Heart left ventricle (tissue), 16 donors: Measurements from ENCODE around the gene CNTD1. TPM values are rescaled to one million over a fixed set of nuclear protein-coding genes. Genes with fewer than 3 reads are reported as not detected.

Experiments used
- ATAC-seq, 4 donors: fragments of 200-7000 bp; cut with Tn5 transposase; one replicate each; pipeline ENCODE4 v1.9.1; 2020 to 2022; ENCODE audit warnings: moderate library complexity in 4 of 4, mild to moderate bottlenecking in 3 of 4, moderate number of reproducible peaks in 1 of 4
- DNase-seq, 5 donors: peaks; one replicate each; pipeline ENCODE4 v3.0.0-alpha.2; 2020
- H3K27ac ChIP-seq, 12 donors: fragments of 200-600 bp; sonication (generic) in 4 of 12; one replicate each; pipeline versions ENCODE4 v1.5.0 to v1.8.0; 2016 to 2022; ENCODE audit warnings: mild to moderate bottlenecking in 2 of 12
- H3K27me3 ChIP-seq, 9 donors: fragments of 200-600 bp; sonication (generic) in 2 of 9; one replicate each; pipeline versions ENCODE4 v1.5.1 to v1.8.0; 2016 to 2022; ENCODE audit warnings: mild to moderate bottlenecking in 3 of 9
- H3K36me3 ChIP-seq, 9 donors: fragments of 200-600 bp; sonication (generic) in 2 of 9; one replicate each; pipeline versions ENCODE4 v1.5.0 to v1.8.0; 2018 to 2022; ENCODE audit warnings: mild to moderate bottlenecking in 2 of 9
- H3K4me1 ChIP-seq, 12 donors: fragments of 200-600 bp; sonication (generic) in 4 of 12; one replicate each; pipeline versions ENCODE4 v1.5.0 to v1.8.0; 2016 to 2022; ENCODE audit warnings: mild to moderate bottlenecking in 3 of 12
- H3K4me3 ChIP-seq, 12 donors: fragments of 200-600 bp; sonication (generic) in 4 of 12; one replicate each; pipeline versions ENCODE4 v1.5.0 to v1.8.0; 2017 to 2022; ENCODE audit warnings: mild to moderate bottlenecking in 9 of 12, moderate library complexity in 4 of 12
- H3K9me3 ChIP-seq, 12 donors: fragments of 200-600 bp; sonication (generic) in 4 of 12; one replicate each; pipeline versions ENCODE4 v1.5.0 to v1.8.0; 2016 to 2022; ENCODE audit warnings: mild to moderate bottlenecking in 1 of 12
- POLR2A ChIP-seq, 2 donors: fragments of 450-650 bp; IDR thresholded peaks; one replicate each; pipeline ENCODE4 v1.6.1; 2017; ENCODE audit warnings: antibody characterized with exemption in 2 of 2, mild to moderate bottlenecking in 2 of 2, moderate library complexity in 2 of 2
- WGBS, 4 donors: extraction: QIAGEN DNeasy Blood & Tissue Kit in 2 of 4; methylation state at CpG; one replicate each; pipeline versions ENCODE4 v1.1.5 to v1.1.7; 2013 to 2018; 5-methylcytosine and 5-hydroxymethylcytosine counted together
- intact Hi-C, 10 donors: fragments of 100-400 bp; cut with DNase I; formaldehyde crosslinking; loops; one replicate each; pipeline versions ENCODE4 v1.11.1 to v1.14.2; 2022
- polyA plus RNA-seq, 2 donors: library from polyadenylated mRNA; stranded (reverse); fragments of 200-250 nt; gene quantifications; one replicate each; pipeline ENCODE4 v1.2.3, GENCODE V29; 2013
- total RNA-seq, 9 donors: library from RNA; depleted of rRNA in 2 of 9; stranded (reverse); fragments of >200 nt in 2 of 9; fragmentation: NEBNext Ultra II Directional in 3 of 9; extraction: Animal tissue kit (Norgen Biotek cat#: 25700) in 3 of 9; gene quantifications; one replicate each; pipeline versions ENCODE4 v1.1.0 to v1.2.4, GENCODE V29; 2016 to 2023
- TF ChIP-seq, protein P1 (sequence below), 12 donors: fragments of 200-600 bp; sonication (generic) in 4 of 12; IDR thresholded peaks; one replicate each; pipeline versions ENCODE4 v1.5.0 to v1.8.0; 2018 to 2022; ENCODE audit warnings: antibody characterized with exemption in 12 of 12, mild to moderate bottlenecking in 5 of 12
- donor health status: ischemic (EF 13 %, LVEDD 7.1; RV severe dilation, severe dysfunction).
- donor health status: healthy with polysubstance abuse.
- donor health status: DM: no; HTN: yes; CAD: no.
- donor health status: DM: no; HTN: no; CAD: no.
- donor health status: ischemic (EF 25% LVEDD 6.9; RV normal size, moderate dysfunction).
- donor health status: ischemic (EF 25% LVEDD 5.7; RV mildly dilated, moderate dysfunction).
- donor health status: healthy.
- donor health status: DM: yes; HTN: yes; CAD: no.
- donor health status: ischemic (EF 35%, LVEDD 5.7; RV mildly dilated, moderate dysfunction).
- donor health status: nonischemic (EF 11% LVEDD 7.7; RV severe dilation, severe dysfunction).
- donor health status: DM: yes; HTN: yes; CAD: no.
- donor health status: PGD.
- donor health status: ischemic (EF 29% LVEDD 5.4; RV normal size, mild dysfunction).
- donor health status: nonischemic (EF 23%, LVEDD 6.1; RV moderate dilation, normal function).

The CNTD1 gene
- total and polyA plus RNA-seq, 11 donors, result 0.10 to 0.38 TPM; not detected in 9

DNA sequence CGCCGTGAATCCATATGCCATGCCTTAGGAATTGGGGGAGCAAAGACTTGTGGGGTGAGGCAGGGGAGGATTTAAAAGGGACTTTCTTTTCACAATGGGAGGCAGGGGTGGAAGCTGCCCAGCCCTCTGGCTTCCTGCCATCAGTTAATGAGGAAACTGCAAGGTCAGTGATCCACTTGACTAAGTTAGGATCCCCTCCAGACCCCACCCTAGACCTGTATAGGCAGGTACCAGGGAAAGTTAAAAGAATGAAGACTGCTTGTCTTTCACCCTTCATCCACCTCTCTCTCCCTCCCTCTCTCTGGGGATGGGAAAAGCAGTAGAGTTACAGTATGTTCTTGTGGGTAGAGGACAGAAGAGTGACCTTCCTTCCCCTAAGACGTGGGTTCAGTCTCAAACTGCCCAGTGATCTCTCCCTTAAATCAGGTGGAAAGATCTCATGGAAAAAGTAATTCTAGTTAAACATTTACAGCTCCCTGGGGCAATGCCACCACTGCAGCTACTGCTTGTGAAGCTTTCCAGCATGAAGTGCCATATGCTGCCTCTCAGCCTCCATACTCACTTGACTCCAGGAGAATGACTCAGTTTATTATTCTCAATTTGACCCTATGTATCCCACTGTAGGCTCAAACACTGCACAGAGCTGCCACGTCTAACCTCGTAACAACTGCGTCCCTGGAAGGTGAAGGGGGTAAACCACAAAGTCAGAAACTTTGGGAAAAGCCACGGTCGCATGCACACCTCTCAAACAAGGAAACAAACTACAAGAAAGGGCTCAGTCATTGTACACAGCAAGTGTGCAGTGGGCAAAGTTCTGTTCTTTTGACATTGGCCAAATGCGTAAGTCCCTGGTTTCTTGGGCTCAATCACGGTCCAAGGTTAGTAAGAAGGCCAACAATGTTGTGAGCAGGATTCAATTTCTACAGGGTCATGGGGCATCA lies 1.3 kb upstream of the CNTD1 start:
- H3K27ac ChIP-seq, result peak overlapping the region in 4 of 12 donors; percentile 80 to 89 (median 88)
- WGBS, 4 donors, result 78 to 90% (median 84%) methylated on average over 10 of the region's 10 CpGs
- peak overlapping the region in 11 of 12 donors; percentile 71 to 96 (median 90) for H3K4me3 ChIP-seq
- no peak for DNase-seq
- H3K9me3 ChIP-seq, result no peaks in the 10 kb centered on the region
- no peaks in the 10 kb centered on the region for H3K27me3 ChIP-seq
- ATAC-seq, result no peak
- H3K36me3 ChIP-seq, result peaks cover 0 to 18% (median 4%) of the 10 kb centered on the region in 9 donors
- peaks cover 3 to 25% (median 16%) of the 10 kb centered on the region in 12 donors for H3K4me1 ChIP-seq
- intact Hi-C loops, result no loop called here
- TF ChIP-seq POLR2A (IDR thresholded peaks at IDR 0.05), result no peak
- TF ChIP-seq, protein P1, sequence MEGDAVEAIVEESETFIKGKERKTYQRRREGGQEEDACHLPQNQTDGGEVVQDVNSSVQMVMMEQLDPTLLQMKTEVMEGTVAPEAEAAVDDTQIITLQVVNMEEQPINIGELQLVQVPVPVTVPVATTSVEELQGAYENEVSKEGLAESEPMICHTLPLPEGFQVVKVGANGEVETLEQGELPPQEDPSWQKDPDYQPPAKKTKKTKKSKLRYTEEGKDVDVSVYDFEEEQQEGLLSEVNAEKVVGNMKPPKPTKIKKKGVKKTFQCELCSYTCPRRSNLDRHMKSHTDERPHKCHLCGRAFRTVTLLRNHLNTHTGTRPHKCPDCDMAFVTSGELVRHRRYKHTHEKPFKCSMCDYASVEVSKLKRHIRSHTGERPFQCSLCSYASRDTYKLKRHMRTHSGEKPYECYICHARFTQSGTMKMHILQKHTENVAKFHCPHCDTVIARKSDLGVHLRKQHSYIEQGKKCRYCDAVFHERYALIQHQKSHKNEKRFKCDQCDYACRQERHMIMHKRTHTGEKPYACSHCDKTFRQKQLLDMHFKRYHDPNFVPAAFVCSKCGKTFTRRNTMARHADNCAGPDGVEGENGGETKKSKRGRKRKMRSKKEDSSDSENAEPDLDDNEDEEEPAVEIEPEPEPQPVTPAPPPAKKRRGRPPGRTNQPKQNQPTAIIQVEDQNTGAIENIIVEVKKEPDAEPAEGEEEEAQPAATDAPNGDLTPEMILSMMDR (IDR thresholded peaks at IDR 0.05), result no peak

DNA sequence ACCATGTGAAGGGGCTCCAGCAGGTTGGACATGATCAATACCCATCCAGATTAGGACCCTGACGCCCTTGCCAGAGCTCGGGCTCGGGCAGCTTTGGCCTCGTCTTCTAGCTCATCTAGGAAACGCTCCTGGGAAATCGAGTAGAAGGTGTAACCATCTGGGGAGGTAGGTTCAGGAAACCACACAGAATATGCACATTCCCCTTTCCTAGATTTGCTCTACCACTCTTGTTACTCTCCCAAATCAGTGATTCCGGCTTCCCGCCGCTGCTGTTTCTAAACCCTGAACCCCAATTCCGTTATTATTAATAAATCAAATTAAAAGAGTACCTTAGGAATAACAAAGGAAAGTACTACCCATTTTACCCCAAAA lies 664 bp upstream of the CNTD1 start:
- H3K4me3 ChIP-seq, result peak overlapping the region; percentile 71 to 96 (median 91)
- intact Hi-C loops, result no loop called here
- H3K27me3 ChIP-seq, result no peaks in the 10 kb centered on the region
- peaks cover 0 to 18% (median 4%) of the 10 kb centered on the region in 9 donors for H3K36me3 ChIP-seq
- H3K4me1 ChIP-seq, result peaks cover 3 to 25% (median 16%) of the 10 kb centered on the region in 12 donors
- DNase-seq, result no peak
- H3K9me3 ChIP-seq, result no peaks in the 10 kb centered on the region
- TF ChIP-seq, protein P1 (IDR thresholded peaks at IDR 0.05), result no peak
- TF ChIP-seq POLR2A (IDR thresholded peaks at IDR 0.05), result no peak
- WGBS, 4 donors, result 17 to 27% (median 23%) methylated on average over 10 of the region's 10 CpGs
- no peak for ATAC-seq
- H3K27ac ChIP-seq, result peak overlapping the region in 11 of 12 donors; percentile 76 to 89 (median 80)

DNA sequence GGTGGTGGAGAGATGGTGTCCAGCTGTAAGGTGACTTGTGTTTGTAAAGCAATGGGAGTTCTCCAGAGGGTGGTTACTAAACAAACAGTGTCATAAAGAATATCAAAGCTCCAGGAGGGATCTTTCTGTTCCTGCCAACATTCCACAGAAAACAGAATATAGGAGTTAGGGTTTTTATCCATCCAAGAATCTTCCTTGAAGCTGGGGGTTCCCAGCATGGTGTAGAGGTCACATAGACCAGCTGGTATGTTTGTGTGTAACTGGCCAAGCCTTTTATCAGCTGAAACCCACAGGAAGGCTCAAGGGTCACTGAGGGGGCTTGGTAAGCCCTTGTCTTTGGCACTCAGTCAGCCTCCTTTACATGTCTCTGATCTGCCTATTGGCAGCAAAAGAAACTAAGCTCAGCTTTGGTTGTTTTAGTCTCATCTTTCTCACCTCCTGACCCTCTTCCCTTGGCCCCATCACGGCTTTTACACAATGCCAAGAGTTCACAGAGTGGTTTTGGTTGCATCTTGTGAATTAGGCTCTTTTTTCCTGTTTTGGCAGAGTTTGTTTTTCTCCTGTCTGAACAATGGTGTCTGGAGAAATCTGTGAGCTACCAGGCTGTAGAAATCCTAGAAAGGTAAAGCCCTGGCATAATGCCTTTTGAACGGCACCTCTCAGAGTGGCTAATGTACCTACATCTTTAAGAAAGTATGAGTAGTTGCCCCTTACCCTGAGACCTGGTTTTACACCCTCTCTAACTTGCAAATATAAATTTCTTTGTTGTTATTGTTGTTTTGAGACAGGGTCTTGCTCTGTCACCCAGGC lies 4.6 kb downstream of the CNTD1 start:
- no peak for ATAC-seq
- Histone ChIP-seq H3K27ac (no peak overlapping the region), H3K27me3 (no peaks in the 10 kb centered on the region), H3K9me3 (no peaks in the 10 kb centered on the region), H3K36me3 (no peaks in the 10 kb centered on the region), H3K4me3 (no peak overlapping the region), H3K4me1 (peaks cover 0 to 6% (median 4%) of the 10 kb centered on the region in 12 donors)
- TF ChIP-seq, protein P1 (IDR thresholded peaks at IDR 0.05), result no peak
- TF ChIP-seq POLR2A (IDR thresholded peaks at IDR 0.05), result no peak
- DNase-seq, result no peak
- 54 to 77% (median 65%) methylated on average over 2 of the region's 2 CpGs for WGBS, 4 donors
- intact Hi-C loops, result no loop called here

GRCh38 chr17:42804918-42805367 lies 6.3 kb downstream of the CNTD1 start:
- intact Hi-C loops, result no loop called here
- Histone ChIP-seq H3K4me3 (no peak overlapping the region), H3K27me3 (no peaks in the 10 kb centered on the region), H3K9me3 (no peaks in the 10 kb centered on the region), H3K36me3 (peaks cover 0 to 14% (median 9%) of the 10 kb centered on the region in 9 donors), H3K27ac (no peak overlapping the region), H3K4me1 (no peaks in the 10 kb centered on the region)
- WGBS, 4 donors, result 97 to 100% (median 98%) methylated on average over 1 of the region's 1 CpG
- no peak for TF ChIP-seq POLR2A (IDR thresholded peaks at IDR 0.05)
- TF ChIP-seq, protein P1 (IDR thresholded peaks at IDR 0.05), result no peak
- DNase-seq, result no peak
- ATAC-seq, result no peak
